GM19397 (cell line): ENCODE data around the gene NDUFS6.
"Not testable (repeated sequence)": the region's sequence is repeated elsewhere in the genome, so short reads cannot be mapped to it uniquely, and the experiment has no call there.

Source experiments
- ATAC-seq: cut with Tn5 transposase; IDR thresholded peaks from one replicate; pipeline ENCODE4 v1.9.1; 2021; ENCODE audit warnings: mild to moderate bottlenecking, moderate library complexity; ENCODE audit not compliant: unreplicated experiment

Gene NDUFS6

DNA sequence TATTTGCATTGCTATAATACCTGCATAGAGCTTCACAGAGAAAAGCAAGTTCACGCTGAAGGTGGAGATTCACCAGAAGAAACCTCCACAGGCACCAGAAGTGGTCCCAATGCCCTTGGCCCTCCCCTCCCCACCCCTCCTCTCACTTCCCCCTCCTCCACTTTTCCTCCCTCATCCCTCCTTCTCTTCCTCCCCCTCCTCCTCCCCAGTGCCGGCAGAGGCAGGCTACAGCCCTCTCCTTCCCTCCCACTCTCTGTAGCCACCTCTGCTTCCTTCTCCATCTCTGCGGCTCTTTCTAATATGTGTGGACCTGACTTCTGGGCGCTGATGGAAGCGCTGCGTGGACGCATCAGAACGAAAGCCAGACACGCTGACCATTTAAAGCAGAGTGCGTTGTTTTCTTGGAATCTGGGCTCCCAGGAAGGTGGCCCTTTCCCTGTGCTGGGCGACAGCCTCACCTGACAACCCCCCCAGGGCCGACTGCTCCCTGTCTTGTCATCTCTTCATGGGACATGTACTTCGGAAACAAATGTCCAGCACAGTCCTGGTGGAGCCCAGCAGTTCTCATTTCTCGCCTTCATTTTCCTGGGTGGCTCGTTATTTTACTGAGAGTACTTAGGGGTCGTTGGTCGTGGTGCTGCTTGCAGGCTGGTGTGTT is 29.5 kb downstream of the NDUFS6 start:
- no peak for ATAC-seq

- no peak for ATAC-seq
Measured at GRCh38 chr5:1831257-1831656, 30.1 kb downstream of the NDUFS6 start.

DNA sequence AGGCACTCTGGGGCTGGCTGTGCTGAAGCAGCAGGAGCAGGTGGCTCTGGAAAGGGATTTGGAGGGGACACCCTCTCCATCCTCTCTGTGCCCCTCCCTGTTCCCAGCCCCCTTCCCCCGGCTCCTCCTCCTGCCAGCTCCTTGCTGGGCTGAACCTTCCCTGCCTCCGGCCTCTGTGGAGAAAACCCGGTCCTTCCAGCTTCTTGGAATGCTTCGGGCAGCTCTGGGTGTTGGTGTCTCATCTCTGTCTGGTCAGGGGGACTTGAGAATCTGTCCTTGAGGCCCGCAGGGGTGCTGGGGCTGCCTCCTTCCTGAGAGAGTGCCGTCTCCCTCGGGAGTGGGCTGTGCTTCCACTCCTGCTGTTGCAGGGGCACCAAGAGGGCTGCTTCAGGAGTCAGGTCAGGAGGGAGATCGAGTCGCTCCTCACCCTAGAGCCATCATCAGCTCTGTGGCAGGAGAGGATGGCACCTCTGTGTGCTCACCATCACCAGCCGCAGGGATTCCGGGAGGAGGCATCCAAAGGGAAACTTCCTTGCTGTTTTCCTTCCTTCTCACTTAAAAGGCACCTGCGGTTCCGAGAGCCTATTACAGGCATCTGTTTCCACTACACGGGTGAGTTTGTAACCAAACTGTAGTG is 30.6 kb downstream of the NDUFS6 start:
- no peak for ATAC-seq

DNA sequence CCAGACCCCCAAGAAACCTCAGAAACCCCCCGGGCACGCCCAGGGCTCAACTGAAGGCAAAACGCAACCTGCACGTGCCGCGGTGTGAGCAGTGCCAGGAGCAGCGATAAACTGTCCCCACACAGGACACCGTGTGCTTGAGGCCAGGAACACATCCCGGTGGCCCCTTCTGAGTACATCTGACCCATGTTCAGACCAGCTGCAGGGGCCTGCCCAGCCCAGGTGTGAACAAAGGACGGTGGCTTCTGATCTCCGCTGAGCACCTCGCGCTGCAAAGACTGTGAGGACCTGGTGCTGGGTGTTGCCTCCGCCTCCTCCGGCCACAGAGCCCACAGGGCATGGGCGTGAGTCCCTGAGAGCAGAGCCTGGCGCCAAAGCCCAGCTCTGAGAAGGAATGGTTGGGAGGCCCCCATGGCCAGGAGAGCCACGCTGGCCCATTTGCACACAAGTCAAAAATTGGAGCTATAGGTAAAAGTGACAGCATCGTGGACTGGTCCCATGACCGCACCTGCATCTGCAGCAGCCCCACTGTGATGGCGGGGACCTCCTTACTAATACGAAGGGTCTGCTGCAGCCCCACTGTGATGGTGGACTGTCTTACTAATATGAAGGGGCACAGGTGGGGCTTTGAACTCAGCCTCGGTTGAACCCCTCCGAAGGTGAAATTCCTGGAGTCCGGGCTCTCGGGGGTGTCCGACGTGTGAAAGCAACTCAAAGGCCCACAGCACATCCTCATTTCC is 31.5 kb downstream of the NDUFS6 start:
- ATAC-seq, result no peak

GRCh38 chr5:1833264-1834021 is 32.2 kb downstream of the NDUFS6 start:
- ATAC-seq, result no peak

GRCh38 chr5:1834022-1834551 is 32.9 kb downstream of the NDUFS6 start:
- ATAC-seq, result no peak

DNA sequence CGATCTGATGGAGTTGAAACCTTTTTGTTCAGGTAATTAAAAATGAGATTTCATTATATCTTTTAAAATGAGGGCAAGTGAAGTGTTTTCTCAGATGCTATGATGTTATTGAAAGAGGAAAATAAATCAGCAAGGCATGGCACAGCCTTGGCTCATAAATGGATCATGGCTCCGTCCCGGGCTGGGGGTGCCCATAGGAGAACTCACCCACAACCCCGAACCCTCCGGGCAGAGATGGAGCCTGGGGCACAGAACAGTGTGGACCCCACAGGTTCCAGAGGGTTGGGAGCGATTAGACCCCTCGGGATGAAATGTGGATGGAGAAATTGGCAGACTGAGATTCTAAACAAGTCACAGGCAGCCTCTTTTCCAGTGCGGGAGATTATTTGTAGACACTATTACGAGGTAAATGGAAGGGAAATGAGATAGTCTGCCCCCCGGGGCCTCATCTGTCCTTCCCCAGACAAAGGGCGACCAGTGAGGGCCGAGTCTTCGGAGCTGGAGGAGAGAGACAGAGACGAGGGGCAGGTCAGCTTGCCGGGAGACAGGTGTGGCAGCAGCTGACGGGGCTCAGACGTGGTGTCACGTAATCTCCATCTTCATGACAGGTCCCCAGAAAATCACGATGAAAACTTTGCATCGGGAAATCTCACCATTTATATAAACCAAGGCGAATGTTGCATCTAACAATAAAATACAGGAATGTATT is 33.7 kb downstream of the NDUFS6 start:
- no peak for ATAC-seq

- ATAC-seq, result no peak
Measured at GRCh38 chr5:1835431-1835830, 34.2 kb downstream of the NDUFS6 start.

GRCh38 chr5:1836176-1836890 is 35.1 kb downstream of the NDUFS6 start:
- no peak for ATAC-seq

DNA sequence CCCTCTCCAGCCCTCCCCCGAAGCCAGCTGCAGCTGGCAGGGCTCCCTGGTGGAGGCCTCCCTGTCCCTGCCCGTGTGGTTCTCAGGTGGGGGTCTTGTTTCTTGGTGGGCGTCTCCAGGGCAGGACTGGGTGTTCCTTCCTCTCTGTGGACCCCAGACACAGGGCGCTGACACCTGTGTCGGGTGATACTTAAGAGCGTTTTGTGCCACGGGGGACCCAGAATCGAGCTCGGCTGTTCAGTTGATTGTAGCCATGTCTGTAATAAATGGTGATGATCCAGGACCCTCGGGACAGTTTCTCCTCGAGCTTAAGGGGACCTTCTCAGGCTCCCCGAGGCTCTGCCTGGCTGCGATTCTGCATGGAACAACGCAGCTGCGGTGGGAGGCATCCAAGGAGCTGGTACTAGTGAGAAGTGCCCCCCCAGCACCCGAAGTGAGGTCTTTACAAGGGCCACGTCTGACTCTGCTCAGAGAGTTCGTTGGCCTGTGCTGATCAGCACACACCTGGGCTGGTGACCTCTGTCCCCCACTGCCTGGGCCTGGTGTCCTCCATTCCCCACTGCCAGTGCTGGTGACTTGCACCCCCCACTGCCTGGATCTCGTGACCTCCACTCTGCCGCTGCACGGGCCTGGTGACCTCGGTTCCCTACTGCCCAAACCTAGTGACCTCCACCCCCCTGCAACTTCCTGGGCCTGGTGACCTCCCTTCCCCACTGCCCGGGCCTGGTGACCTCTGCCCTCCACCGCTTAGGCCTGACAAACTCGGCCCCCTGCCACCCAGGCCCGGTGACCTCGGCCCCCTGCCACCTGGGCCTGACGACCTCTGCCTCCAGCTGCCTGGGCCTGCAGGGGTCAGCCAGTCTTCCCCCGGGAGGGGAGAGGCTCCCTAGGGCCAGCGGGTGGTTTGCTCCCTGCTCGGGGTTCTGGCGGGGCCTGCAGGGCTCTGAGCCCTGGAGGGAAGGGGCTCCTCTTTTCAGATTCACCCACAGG is 36.0 kb downstream of the NDUFS6 start:
- no peak for ATAC-seq

DNA sequence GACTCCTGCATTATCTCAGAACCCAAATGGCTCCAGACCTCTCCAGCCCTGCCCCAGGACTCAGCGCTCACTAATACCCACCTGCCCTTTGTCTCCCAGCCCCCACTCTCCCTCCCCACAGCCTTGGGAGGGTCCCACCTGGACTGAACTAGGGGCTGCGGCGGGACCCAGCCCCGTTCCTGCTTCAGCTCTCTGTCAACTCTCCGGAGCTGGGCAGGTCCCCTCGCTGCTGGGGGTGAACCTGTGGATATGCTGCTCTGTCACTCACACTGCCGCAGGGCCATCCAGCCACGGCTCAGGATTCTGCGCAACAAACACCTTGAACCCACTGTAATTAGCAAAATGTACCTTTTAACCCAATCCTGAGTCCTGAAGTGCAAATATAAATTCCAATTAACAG is 36.8 kb downstream of the NDUFS6 start:
- no peak for ATAC-seq

- ATAC-seq, result no peak
Measured at GRCh38 chr5:1840071-1840547, 38.9 kb downstream of the NDUFS6 start.

DNA sequence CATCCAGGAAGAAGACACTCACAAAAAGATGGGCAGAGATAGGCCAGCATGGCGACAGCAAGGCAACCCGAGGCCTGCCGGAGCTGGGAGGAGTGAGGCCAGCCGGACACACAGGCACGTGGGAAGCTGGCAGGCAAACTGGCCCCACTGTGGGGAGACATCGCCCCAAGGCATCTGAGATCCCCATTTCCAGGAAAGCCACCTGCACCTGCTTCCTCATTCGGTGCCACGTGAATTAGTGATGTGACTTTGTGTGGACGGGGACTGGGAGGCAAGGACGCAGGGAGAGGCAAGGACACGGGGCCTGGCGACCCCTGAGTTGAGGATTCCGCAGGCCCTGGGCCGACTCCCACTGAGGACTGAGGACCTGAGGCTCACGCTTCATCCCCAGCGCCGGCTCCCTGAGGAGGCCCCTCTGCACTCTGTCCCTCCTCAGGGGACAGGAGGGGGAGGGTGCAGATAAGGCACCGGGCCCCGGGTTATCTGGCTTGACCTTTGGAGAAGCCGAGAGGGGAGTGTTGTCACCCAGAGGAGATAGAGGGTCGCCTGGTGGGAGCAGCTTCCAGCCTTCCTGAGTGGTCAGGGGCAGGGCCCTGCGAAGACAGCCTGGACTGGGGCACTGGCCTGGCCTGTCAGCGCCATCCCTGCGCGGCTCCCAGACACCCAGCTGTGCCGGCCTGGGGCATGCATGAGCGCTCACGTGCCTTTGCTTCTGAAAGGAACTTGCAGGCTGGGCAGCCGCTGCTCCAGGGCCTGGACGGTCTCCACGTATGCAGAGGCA is 39.7 kb downstream of the NDUFS6 start:
- ATAC-seq, result no peak

- no peak for ATAC-seq
Measured at GRCh38 chr5:1842004-1842819, 41.0 kb downstream of the NDUFS6 start.

DNA sequence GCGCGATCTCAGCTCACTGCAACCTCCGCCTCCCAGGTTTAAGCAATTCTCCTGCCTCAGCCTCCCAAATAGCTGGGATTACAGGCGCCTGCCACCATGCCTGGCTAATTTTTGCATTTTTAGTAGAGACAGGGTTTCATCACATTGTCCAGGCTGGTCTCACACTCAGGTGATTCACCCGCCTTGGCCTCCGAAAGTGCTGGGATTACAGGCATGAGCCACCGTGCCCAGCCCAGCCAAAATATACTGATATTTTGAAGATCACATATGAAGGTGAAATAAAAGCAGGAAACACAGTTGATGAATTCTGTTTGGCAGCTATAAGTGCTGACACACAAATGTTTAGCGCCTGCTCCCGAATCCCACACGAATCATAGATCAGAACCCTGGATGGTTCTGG is 42.6 kb downstream of the NDUFS6 start:
- ATAC-seq, result not testable (repeated sequence)

- no peak for ATAC-seq
Measured at GRCh38 chr5:1844708-1845436, 43.7 kb downstream of the NDUFS6 start.
